ENCODE measurements around the gene ABL2.
"Not testable (repeated sequence)": the region's sequence is repeated elsewhere in the genome, so short reads cannot be mapped to it uniquely, and the experiment has no call there.

The ABL2 gene

GRCh38 chr1:179253286-179253972 is 24.0 kb upstream of the ABL2 start:
- H3K4me3 ChIP-seq (ENCODE audit: low read depth, low read length), result no peak overlapping the region
- DNase-seq (ENCODE audit: low read depth), result no peak
- TF ChIP-seq CTCF (IDR thresholded peaks at IDR 0.05; ENCODE audit: low read depth, low read length, missing control alignments), result no peak
- in situ Hi-C loops (cut with HindIII; ENCODE audit: low sequenced_read_pairs), result no loop called here

GRCh38 chr1:179252606-179253005 is 23.1 kb upstream of the ABL2 start:
- in situ Hi-C loops (cut with HindIII; ENCODE audit: low sequenced_read_pairs), result no loop called here
- no peak for TF ChIP-seq CTCF (IDR thresholded peaks at IDR 0.05; ENCODE audit: low read depth, low read length, missing control alignments)
- no peak overlapping the region for H3K4me3 ChIP-seq (ENCODE audit: low read depth, low read length)
- DNase-seq (ENCODE audit: low read depth), result no peak

DNA sequence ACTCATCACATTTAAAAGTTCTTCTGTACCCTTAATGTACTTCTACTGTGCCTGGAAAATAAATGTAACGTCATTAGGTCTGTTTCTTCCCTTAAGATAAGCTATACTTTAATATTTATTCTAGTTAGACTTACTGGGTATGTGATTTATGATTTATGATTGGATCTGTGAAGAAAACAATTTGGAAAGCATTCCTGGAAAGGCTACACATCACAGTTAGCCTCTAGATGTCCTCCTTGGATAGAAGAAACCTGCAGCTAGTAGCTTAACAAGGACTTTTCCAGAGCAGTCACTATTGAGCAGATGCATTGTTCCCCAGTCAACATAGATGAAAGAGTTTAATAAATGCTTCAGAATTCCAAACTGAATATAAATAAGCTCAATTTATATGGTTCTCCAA is 22.2 kb upstream of the ABL2 start:
- DNase-seq (ENCODE audit: low read depth), result peak; percentile 41
- H3K4me3 ChIP-seq (ENCODE audit: low read depth, low read length), result no peak overlapping the region
- in situ Hi-C loops (cut with HindIII; ENCODE audit: low sequenced_read_pairs), result no loop called here
- peak; percentile 55 for TF ChIP-seq CTCF (IDR thresholded peaks at IDR 0.05; ENCODE audit: low read depth, low read length, missing control alignments)

DNA sequence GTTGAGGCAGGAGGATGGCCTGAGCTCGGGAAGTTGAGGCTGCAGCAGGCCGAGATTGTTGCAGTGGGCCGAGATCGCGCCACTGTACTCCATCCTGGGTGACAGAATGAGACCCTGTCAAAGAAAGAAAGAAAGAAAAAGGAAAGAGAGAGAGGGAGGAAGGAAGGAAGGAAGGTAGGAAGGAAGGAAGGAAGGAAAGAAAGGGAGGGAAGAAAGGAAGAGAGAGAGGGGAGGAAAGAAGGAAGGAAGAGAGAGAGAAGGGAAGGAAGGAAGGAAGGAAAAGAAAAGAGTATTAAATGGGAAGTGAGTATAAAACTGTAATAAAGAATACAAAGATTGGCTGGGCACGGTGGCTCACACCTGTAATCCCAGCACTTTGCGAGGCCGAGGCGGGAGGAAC is 18.4 kb upstream of the ABL2 start:
- no peak for TF ChIP-seq CTCF (IDR thresholded peaks at IDR 0.05; ENCODE audit: low read depth, low read length, missing control alignments)
- DNase-seq (ENCODE audit: low read depth), result no peak
- no peak overlapping the region for H3K4me3 ChIP-seq (ENCODE audit: low read depth, low read length)
- in situ Hi-C loops (cut with HindIII; ENCODE audit: low sequenced_read_pairs), result no loop called here

DNA sequence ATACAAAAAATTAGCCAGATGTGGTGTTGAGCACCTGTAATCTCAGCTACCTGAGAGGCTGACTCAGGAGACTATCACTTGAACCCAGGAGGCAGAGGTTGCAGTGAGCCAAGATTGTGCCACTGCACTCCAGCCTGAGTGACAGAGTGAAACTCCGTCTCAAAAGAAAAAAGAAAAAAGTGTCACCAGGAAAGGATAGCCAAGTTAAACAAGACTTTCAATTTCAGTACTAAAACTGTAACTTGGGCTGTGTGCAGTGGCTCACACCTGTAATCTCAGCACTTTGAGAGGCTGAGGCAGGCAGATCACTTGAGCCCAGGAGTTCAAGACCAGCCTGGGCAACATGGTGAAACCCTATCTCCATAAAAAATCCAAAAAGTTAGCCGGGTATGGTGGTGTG is 15.9 kb upstream of the ABL2 start:
- in situ Hi-C loops (cut with HindIII; ENCODE audit: low sequenced_read_pairs); H3K4me3 ChIP-seq (ENCODE audit: low read depth, low read length); DNase-seq (ENCODE audit: low read depth): not testable (repeated sequence)

- no peak for TF ChIP-seq CTCF (IDR thresholded peaks at IDR 0.05; ENCODE audit: low read depth, low read length, missing control alignments)
- DNase-seq (ENCODE audit: low read depth), result no peak
- in situ Hi-C loops (cut with HindIII; ENCODE audit: low sequenced_read_pairs), result no loop called here
- H3K4me3 ChIP-seq (ENCODE audit: low read depth, low read length), result no peak overlapping the region
Measured at GRCh38 chr1:179241530-179242097, 12.1 kb upstream of the ABL2 start.

DNA sequence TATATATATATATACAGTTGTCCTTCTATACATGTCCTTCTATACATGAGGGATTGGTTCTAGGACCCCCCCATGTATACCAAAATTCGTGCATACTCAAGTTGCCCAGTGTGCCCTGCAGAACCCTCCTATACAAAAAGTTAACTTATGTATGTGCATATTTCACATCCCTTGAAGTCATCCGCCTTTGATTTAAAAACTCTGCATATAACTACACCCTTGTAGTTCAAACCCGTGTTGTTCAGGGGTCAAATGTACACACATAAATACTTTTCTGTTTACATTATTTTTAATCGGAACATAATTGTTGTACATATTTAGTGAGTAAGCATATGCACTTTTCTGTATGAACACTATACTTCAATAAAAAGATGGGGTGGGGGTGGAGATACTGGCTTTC is 7.7 kb upstream of the ABL2 start:
- DNase-seq (ENCODE audit: low read depth), result no peak
- H3K4me3 ChIP-seq (ENCODE audit: low read depth, low read length), result no peak overlapping the region
- in situ Hi-C loops (cut with HindIII; ENCODE audit: low sequenced_read_pairs), result no loop called here
- TF ChIP-seq CTCF (IDR thresholded peaks at IDR 0.05; ENCODE audit: low read depth, low read length, missing control alignments), result no peak

Measured in astrocyte of the cerebellum (primary cell).